SK-N-SH (cell line): ENCODE data around the gene PLGRKT. TPM values are rescaled to one million over a fixed set of nuclear protein-coding genes. Genes with fewer than 3 reads are reported as not detected.

ENCODE experiments used
- CTCF ChIA-PET: fragments of 300-600, 350-600 bp; formaldehyde crosslinking; extraction: SDS; loops from one replicate; lab custom pipeline; 2021; lab: Yijun Ruan, JAX
- POLR2A ChIA-PET: fragments of 350-600 bp; sonication (Branson Sonifier 250); formaldehyde crosslinking; extraction: SDS; loops from one replicate; lab custom pipeline; 2020; ENCODE audit warnings: antibody characterized with exemption, inconsistent platforms; lab: Yijun Ruan, JAX
- DNase-seq: peaks from one replicate; pipeline ENCODE4 v3.0.0; 2012
- H2AFZ ChIP-seq: fragments of 200-600 bp; sonication (generic); 2 replicates; pipeline ENCODE4 v1.8.1; 2016; ENCODE audit warnings: antibody characterized with exemption, mild to moderate bottlenecking, low read depth
- H3F3A ChIP-seq: fragments of 200-600 bp; sonication (generic); replicated peaks from 2 replicates; pipeline ENCODE3; 2016; ENCODE audit warnings: antibody characterized with exemption, mild to moderate bottlenecking; ENCODE audit not compliant: insufficient read depth
- H3K27ac ChIP-seq, 2 experiments: fragments of 200-500 bp in 1 of 2; fragments of 200-600 bp in 1 of 2; sonication (Bioruptor generic) in 1 of 2; sonication (generic), shearing (Covaris generic) in 1 of 2; 2 replicates each; pipeline versions ENCODE4 v1.5.1 to v1.6.1; 2014 to 2016; ENCODE audit warnings: low read depth in 2 of 2, inconsistent platforms in 1 of 2, low read length in 1 of 2, mild to moderate bottlenecking in 1 of 2, mixed read lengths in 1 of 2
- H3K27me3 ChIP-seq: fragments of 200-600 bp; sonication (generic), shearing (Covaris generic); 2 replicates; pipeline ENCODE4 v1.6.1; 2016; ENCODE audit warnings: mixed run types; ENCODE audit not compliant: insufficient read depth
- H3K36me3 ChIP-seq, 2 experiments: fragments of 200-500 bp in 1 of 2; fragments of 200-600 bp in 1 of 2; sonication (Bioruptor generic) in 1 of 2; sonication (generic) in 1 of 2; replicated peaks in 1 of 2; 2 replicates each; pipeline versions ENCODE3 to v1.5.1; 2014 to 2016; ENCODE audit warnings: low read length in 1 of 2, mild to moderate bottlenecking in 1 of 2; ENCODE audit not compliant: insufficient read depth in 2 of 2, control insufficient read depth in 1 of 2
- H3K4me1 ChIP-seq, 2 experiments: fragments of 200-500 bp in 1 of 2; fragments of 200-600 bp in 1 of 2; sonication (Bioruptor generic) in 1 of 2; sonication (generic), shearing (Covaris generic) in 1 of 2; 2 replicates each; pipeline versions ENCODE4 v1.5.1 to v1.6.1; 2014 to 2016; ENCODE audit warnings: low read depth in 1 of 2, low read length in 1 of 2, mixed run types in 1 of 2; ENCODE audit not compliant: insufficient read depth in 2 of 2, control insufficient read depth in 1 of 2
- H3K4me2 ChIP-seq: fragments of 200-600 bp; sonication (generic), shearing (Covaris generic); 2 replicates; pipeline ENCODE4 v1.6.1; 2017; ENCODE audit warnings: mixed run types
- H3K4me3 ChIP-seq, 2 experiments: fragments of 200-500 bp in 1 of 2; fragments of 200-600 bp in 1 of 2; sonication (Bioruptor generic) in 1 of 2; sonication (generic), shearing (Covaris generic) in 1 of 2; 2 replicates each; pipeline versions ENCODE4 v1.5.1 to v1.8.1; 2014 to 2016; ENCODE audit warnings: low read depth in 2 of 2, inconsistent platforms in 1 of 2, low read length in 1 of 2, mild to moderate bottlenecking in 1 of 2, mixed read lengths in 1 of 2, moderate library complexity in 1 of 2
- H3K79me2 ChIP-seq: fragments of 200-600 bp; sonication (generic); 2 replicates; pipeline ENCODE4 v1.8.1; 2017; ENCODE audit warnings: mild to moderate bottlenecking; ENCODE audit not compliant: insufficient read depth
- H3K9ac ChIP-seq: fragments of 200-600 bp; sonication (generic); 2 replicates; pipeline ENCODE4 v1.6.1; 2017; ENCODE audit warnings: mixed run types
- H3K9me2 ChIP-seq: fragments of 200-600 bp; sonication (generic); 2 replicates; pipeline ENCODE4 v1.6.1; 2017; ENCODE audit warnings: mixed run types
- H3K9me3 ChIP-seq: fragments of 200-600 bp; sonication (generic); 2 replicates; pipeline ENCODE4 v1.6.1; 2017; ENCODE audit warnings: mixed run types, mild to moderate bottlenecking, moderate library complexity
- H4K20me1 ChIP-seq: fragments of 200-600 bp; sonication (generic); 2 replicates; pipeline ENCODE4 v1.6.1; 2017; ENCODE audit warnings: mild to moderate bottlenecking, mixed run types; ENCODE audit not compliant: insufficient read depth
- EZH2phosphoT487 ChIP-seq: fragments of 200-600 bp; sonication (generic); IDR thresholded peaks from 2 replicates; pipeline ENCODE4 v1.6.1; 2017; ENCODE audit warnings: low read depth, mixed run types, mild to moderate bottlenecking, antibody characterized with exemption, moderate library complexity, borderline replicate concordance
- FOXJ3 ChIP-seq: sonication (generic); formaldehyde crosslinking; IDR thresholded peaks from 2 replicates; pipeline ENCODE4 v1.5.1; 2020; ENCODE audit warnings: mild to moderate bottlenecking, missing genetic modification reagents
- GABPA ChIP-seq: IDR thresholded peaks from 2 replicates; pipeline ENCODE4 v1.4.0; 2012; ENCODE audit warnings: low read depth, mild to moderate bottlenecking
- MEF2A ChIP-seq: IDR thresholded peaks from 2 replicates; pipeline ENCODE4 v1.4.0; 2012; ENCODE audit warnings: low read depth, borderline replicate concordance
- MXI1 ChIP-seq: IDR thresholded peaks from 2 replicates; pipeline ENCODE4 v1.6.1; 2012; ENCODE audit warnings: mild to moderate bottlenecking, low read depth, low read length, improper control_type of control experiment
- RFX5 ChIP-seq: IDR thresholded peaks from 2 replicates; pipeline ENCODE4 v1.6.1; 2012; ENCODE audit warnings: mild to moderate bottlenecking, improper control_type of control experiment, low read length
- SIN3A ChIP-seq: IDR thresholded peaks from 2 replicates; pipeline ENCODE4 v1.6.1; 2012; ENCODE audit warnings: low read depth, mild to moderate bottlenecking, low read length, moderate library complexity, borderline replicate concordance
- TAF1 ChIP-seq: IDR thresholded peaks from 2 replicates; pipeline ENCODE4 v1.6.1; 2012; ENCODE audit warnings: low read depth, mild to moderate bottlenecking, low read length, moderate library complexity, borderline replicate concordance
- TCF12 ChIP-seq: IDR thresholded peaks from 2 replicates; pipeline ENCODE4 v1.4.0; 2012
- WGBS: methylation state at CpG from one replicate; pipeline ENCODE4 v1.1.6; 2017; ENCODE audit warnings: low lambda C conversion rate; 5-methylcytosine and 5-hydroxymethylcytosine counted together
- polyA plus RNA-seq, 3 experiments: library from polyadenylated mRNA; depleted of rRNA; stranded (reverse); fragments of >200 nt; gene quantifications; 2 replicates each; pipeline ENCODE4 v1.2.3, GENCODE V29; 2012
- TF ChIP-seq, protein P1 (sequence below): IDR thresholded peaks from 2 replicates; pipeline ENCODE4 v1.4.0; 2012; ENCODE audit warnings: low read depth, borderline replicate concordance
- TF ChIP-seq, protein P2 (sequence below): IDR thresholded peaks from 2 replicates; pipeline ENCODE4 v1.6.1; 2012; ENCODE audit warnings: mild to moderate bottlenecking, low read depth, low read length, moderate library complexity
- TF ChIP-seq, protein P3 (sequence below): fragments of 150-350 bp; IDR thresholded peaks from 2 replicates; pipeline ENCODE4 v1.6.1; 2017; ENCODE audit warnings: antibody characterized with exemption, low read length, low read depth, borderline replicate concordance
- TF ChIP-seq, protein P4 (sequence below): IDR thresholded peaks from 2 replicates; pipeline ENCODE4; 2012

The PLGRKT gene
- polyA plus RNA-seq, 1 of the 3 experiments (the other 2 are of a cell fraction) = 11.4 TPM

DNA sequence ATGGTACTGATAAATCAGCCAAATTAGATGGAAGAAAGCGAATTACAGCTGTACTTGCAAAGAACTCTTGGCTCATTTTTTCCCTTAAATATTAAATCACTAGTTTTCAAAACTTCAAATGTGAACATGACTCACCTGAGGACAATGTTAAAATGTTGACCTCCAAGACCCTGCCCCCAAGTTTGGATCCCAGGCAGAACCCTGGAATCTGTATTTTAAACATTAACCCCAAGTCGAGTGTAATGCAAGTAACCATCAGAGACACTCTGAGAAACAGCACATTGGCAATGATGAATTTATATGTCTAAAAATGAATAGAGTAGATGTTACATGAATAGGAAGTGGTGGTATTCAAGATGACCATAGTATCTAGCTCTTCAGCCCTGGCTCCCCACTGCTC lies 10.3 kb upstream of the PLGRKT start:
- Histone ChIP-seq H3K27me3 (no peaks in the 10 kb centered on the region), H3K9ac (no peak overlapping the region), H3F3A (peaks cover 29% of the 10 kb centered on the region), H3K79me2 (peaks cover 40% of the 10 kb centered on the region), H3K4me1 (peaks cover 2 to 18% of the 10 kb centered on the region in 2 experiments; a peak in 3 of 4 replicates), H3K4me2 (peak overlapping the region; percentile 21; the same call in 1 of the 2 replicates), H3K4me3 (no peak overlapping the region), H3K9me2 (no peaks in the 10 kb centered on the region), H2AFZ (peak overlapping the region; percentile 50), H3K9me3 (no peaks in the 10 kb centered on the region), H4K20me1 (no peaks in the 10 kb centered on the region), H3K27ac (peak overlapping the region in 1 of 2 experiments; percentile 75; a peak in 1 of 4 replicates), H3K36me3 (no peaks in the 10 kb centered on the region)
- WGBS = 76% methylated on average over 2 of the region's 2 CpGs
- TF ChIP-seq GABPA = no peak
- TF ChIP-seq, protein P1, sequence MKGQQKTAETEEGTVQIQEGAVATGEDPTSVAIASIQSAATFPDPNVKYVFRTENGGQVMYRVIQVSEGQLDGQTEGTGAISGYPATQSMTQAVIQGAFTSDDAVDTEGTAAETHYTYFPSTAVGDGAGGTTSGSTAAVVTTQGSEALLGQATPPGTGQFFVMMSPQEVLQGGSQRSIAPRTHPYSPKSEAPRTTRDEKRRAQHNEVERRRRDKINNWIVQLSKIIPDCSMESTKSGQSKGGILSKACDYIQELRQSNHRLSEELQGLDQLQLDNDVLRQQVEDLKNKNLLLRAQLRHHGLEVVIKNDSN = no peak
- TF ChIP-seq, protein P2, sequence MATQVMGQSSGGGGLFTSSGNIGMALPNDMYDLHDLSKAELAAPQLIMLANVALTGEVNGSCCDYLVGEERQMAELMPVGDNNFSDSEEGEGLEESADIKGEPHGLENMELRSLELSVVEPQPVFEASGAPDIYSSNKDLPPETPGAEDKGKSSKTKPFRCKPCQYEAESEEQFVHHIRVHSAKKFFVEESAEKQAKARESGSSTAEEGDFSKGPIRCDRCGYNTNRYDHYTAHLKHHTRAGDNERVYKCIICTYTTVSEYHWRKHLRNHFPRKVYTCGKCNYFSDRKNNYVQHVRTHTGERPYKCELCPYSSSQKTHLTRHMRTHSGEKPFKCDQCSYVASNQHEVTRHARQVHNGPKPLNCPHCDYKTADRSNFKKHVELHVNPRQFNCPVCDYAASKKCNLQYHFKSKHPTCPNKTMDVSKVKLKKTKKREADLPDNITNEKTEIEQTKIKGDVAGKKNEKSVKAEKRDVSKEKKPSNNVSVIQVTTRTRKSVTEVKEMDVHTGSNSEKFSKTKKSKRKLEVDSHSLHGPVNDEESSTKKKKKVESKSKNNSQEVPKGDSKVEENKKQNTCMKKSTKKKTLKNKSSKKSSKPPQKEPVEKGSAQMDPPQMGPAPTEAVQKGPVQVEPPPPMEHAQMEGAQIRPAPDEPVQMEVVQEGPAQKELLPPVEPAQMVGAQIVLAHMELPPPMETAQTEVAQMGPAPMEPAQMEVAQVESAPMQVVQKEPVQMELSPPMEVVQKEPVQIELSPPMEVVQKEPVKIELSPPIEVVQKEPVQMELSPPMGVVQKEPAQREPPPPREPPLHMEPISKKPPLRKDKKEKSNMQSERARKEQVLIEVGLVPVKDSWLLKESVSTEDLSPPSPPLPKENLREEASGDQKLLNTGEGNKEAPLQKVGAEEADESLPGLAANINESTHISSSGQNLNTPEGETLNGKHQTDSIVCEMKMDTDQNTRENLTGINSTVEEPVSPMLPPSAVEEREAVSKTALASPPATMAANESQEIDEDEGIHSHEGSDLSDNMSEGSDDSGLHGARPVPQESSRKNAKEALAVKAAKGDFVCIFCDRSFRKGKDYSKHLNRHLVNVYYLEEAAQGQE = no peak
- TF ChIP-seq TCF12 = no peak
- no peak for TF ChIP-seq MXI1
- no peak for TF ChIP-seq MEF2A
- no peak for TF ChIP-seq TAF1
- TF ChIP-seq, protein P3, sequence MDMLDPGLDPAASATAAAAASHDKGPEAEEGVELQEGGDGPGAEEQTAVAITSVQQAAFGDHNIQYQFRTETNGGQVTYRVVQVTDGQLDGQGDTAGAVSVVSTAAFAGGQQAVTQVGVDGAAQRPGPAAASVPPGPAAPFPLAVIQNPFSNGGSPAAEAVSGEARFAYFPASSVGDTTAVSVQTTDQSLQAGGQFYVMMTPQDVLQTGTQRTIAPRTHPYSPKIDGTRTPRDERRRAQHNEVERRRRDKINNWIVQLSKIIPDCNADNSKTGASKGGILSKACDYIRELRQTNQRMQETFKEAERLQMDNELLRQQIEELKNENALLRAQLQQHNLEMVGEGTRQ = no peak
- TF ChIP-seq FOXJ3 (CRISPR knock-in tag) = no peak
- TF ChIP-seq EZH2phosphoT487 = no peak
- TF ChIP-seq, protein P4, sequence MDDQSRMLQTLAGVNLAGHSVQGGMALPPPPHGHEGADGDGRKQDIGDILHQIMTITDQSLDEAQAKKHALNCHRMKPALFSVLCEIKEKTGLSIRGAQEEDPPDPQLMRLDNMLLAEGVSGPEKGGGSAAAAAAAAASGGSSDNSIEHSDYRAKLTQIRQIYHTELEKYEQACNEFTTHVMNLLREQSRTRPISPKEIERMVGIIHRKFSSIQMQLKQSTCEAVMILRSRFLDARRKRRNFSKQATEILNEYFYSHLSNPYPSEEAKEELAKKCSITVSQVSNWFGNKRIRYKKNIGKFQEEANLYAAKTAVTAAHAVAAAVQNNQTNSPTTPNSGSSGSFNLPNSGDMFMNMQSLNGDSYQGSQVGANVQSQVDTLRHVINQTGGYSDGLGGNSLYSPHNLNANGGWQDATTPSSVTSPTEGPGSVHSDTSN = no peak
- TF ChIP-seq RFX5 = no peak
- TF ChIP-seq SIN3A = no peak
- POLR2A ChIA-PET = no interaction called here
- DNase-seq = no peak
- CTCF ChIA-PET = interaction anchor here (0.8 to 4.5 kb wide), 4 partner anchors 142 to 261 kb away, joined by 3 to 36 read pairs (median 17); no protein-coding TSS in a partner anchor
